ENCODE measurements around the gene TELO2.

GRCh38 chr16:1456951-1457350 is 36.2 kb upstream of the TELO2 start:
- no peak for TF ChIP-seq CTCF (IDR thresholded peaks at IDR 0.05)
- TF ChIP-seq POLR2A (IDR thresholded peaks at IDR 0.05), result no peak

All from uterus (tissue), 2 donors.